ENCODE results near the gene GJC2.

- no peak for TF ChIP-seq CTCF (IDR thresholded peaks at IDR 0.05; ENCODE audit: insufficient read depth, low read depth, low read length)
- TF ChIP-seq EZH2 (IDR thresholded peaks at IDR 0.05; ENCODE audit: insufficient read depth, low read length), result no peak
These were observed 3.2 kb downstream of the GJC2 start for GRCh38 chr1:228152918-228153258.
